GM12878 (cell line): ENCODE data around the gene IDI1. TPM values are rescaled to one million over a fixed set of nuclear protein-coding genes. Genes with fewer than 3 reads are reported as not detected.

ENCODE experiments used
- ATAC-seq: fragments of 200-7000 bp; cut with Tn5 transposase; 3 replicates; pipeline ENCODE4 v1.9.1; 2020; ENCODE audit warnings: mild to moderate bottlenecking, moderate library complexity
- BruUV-seq: library from RNA; stranded (reverse); fragments of 400-500 nt; replicated peaks from 2 replicates; lab custom pipeline; 2021; lab: Mats Ljungman, UMichigan
- CTCF ChIA-PET: fragments of 300-600 bp; sonication (Branson Sonifier 250); formaldehyde crosslinking; extraction: SDS; loops from one replicate; lab custom pipeline; 2021; ENCODE audit warnings: inconsistent platforms; lab: Yijun Ruan, JAX
- POLR2A ChIA-PET: fragments of 350-600 bp; formaldehyde crosslinking; extraction: SDS; loops from one replicate; lab custom pipeline; 2021; ENCODE audit warnings: inconsistent platforms; lab: Charles Lee
- RAD21 ChIA-PET: fragments of 300-600 bp; sonication (Branson Sonifier 250); formaldehyde crosslinking; loops from one replicate; lab custom pipeline; 2023; ENCODE audit warnings: antibody characterized with exemption; ENCODE audit not compliant: unreplicated experiment; lab: Charles Lee
- SMC1A ChIA-PET: fragments of 300-600 bp; sonication (Branson Sonifier 250); formaldehyde crosslinking; loops from one replicate; lab custom pipeline; 2023; ENCODE audit not compliant: unreplicated experiment, uncharacterized antibody; lab: Charles Lee
- DNase-seq: peaks from one replicate; pipeline ENCODE4 v3.0.0-alpha.2; 2011; ENCODE audit warnings: low read depth, low spot score
- FAIRE-seq: peaks from 3 replicates; lab custom pipeline; 2011; peaks lifted over from hg19 to GRCh38; lab: Jason Lieb, UNC
- H2AFZ ChIP-seq: 2 replicates; pipeline ENCODE4 v1.6.0; 2011; ENCODE audit warnings: low read depth, low read length, control low read depth; ENCODE audit not compliant: control insufficient read depth
- H3K27ac ChIP-seq: 2 replicates; pipeline ENCODE4 v1.5.1; 2011; ENCODE audit warnings: control low read depth; ENCODE audit not compliant: control insufficient read depth, insufficient read depth
- H3K27me3 ChIP-seq, 2 experiments: replicated peaks in 1 of 2; 2 replicates each; pipeline versions ENCODE4 v1.6.0 to v1.6.1; 2011; ENCODE audit warnings: low read length in 1 of 2; ENCODE audit not compliant: control insufficient read depth in 2 of 2, insufficient read depth in 2 of 2
- H3K36me3 ChIP-seq, 2 experiments: 2 replicates each; pipeline ENCODE4 v1.5.1; 2011; ENCODE audit warnings: low read length in 1 of 2; ENCODE audit not compliant: control insufficient read depth in 2 of 2, insufficient read depth in 2 of 2
- H3K4me1 ChIP-seq: 2 replicates; pipeline ENCODE4 v1.6.1; 2011; ENCODE audit warnings: mild to moderate bottlenecking, low read length, moderate library complexity, mixed read lengths; ENCODE audit not compliant: control insufficient read depth, insufficient read depth
- H3K4me2 ChIP-seq: 2 replicates; pipeline ENCODE4 v1.6.0; 2011; ENCODE audit warnings: control low read depth; ENCODE audit not compliant: control insufficient read depth, insufficient read depth
- H3K4me3 ChIP-seq: fragments of 200-600 bp; sonication (generic); 2 replicates; pipeline ENCODE4 v1.5.1; 2016
- H3K79me2 ChIP-seq: 2 replicates; pipeline ENCODE4 v1.6.0; 2011; ENCODE audit warnings: low read length; ENCODE audit not compliant: control insufficient read depth, insufficient read depth
- H3K9ac ChIP-seq: 2 replicates; pipeline ENCODE4 v1.8.0; 2011; ENCODE audit warnings: low read length, control low read depth, mixed read lengths; ENCODE audit not compliant: control insufficient read depth, insufficient read depth
- H3K9me3 ChIP-seq: replicated peaks from 3 replicates; pipeline ENCODE4 v1.5.1; 2011; ENCODE audit warnings: mild to moderate bottlenecking, low read length; ENCODE audit not compliant: control insufficient read depth, insufficient read depth
- H4K20me1 ChIP-seq: 2 replicates; pipeline ENCODE4 v1.6.0; 2011; ENCODE audit not compliant: control insufficient read depth, insufficient read depth
- CEBPZ ChIP-seq: fragments of 150-350 bp; IDR thresholded peaks from 2 replicates; pipeline ENCODE4 v1.6.1; 2016; ENCODE audit warnings: low read depth, low read length
- CUX1 ChIP-seq: IDR thresholded peaks from 2 replicates; pipeline ENCODE4 v1.6.1; 2012; ENCODE audit warnings: improper control_type of control experiment, low read depth, low read length; ENCODE audit not compliant: insufficient replicate concordance
- EGR1 ChIP-seq, 2 experiments: IDR thresholded peaks; 1 replicate in 1 of 2; 2 replicates in 1 of 2; pipeline ENCODE4 v1.6.1; 2011 to 2012; ENCODE audit warnings: low read depth in 2 of 2, low read length in 2 of 2, borderline replicate concordance in 1 of 2, mild to moderate bottlenecking in 1 of 2, moderate library complexity in 1 of 2
- IRF5 ChIP-seq: fragments of 450-650 bp; IDR thresholded peaks from 2 replicates; pipeline ENCODE4 v1.6.1; 2017; ENCODE audit warnings: borderline replicate concordance
- NFXL1 ChIP-seq: fragments of 450-650 bp; IDR thresholded peaks from 2 replicates; pipeline ENCODE4 v1.6.1; 2017; ENCODE audit warnings: antibody characterized with exemption, mild to moderate bottlenecking, borderline replicate concordance
- NFYA ChIP-seq: IDR thresholded peaks from 2 replicates; pipeline ENCODE4 v1.6.1; 2011; ENCODE audit warnings: low read depth, mild to moderate bottlenecking, low read length, improper control_type of control experiment, borderline replicate concordance
- NKRF ChIP-seq: fragments of 450-650 bp; conservative IDR thresholded peaks from 2 replicates; pipeline ENCODE4 v1.6.1; 2017; ENCODE audit warnings: mild to moderate bottlenecking, moderate library complexity
- ZBTB33 ChIP-seq: fragments of 450-650 bp; IDR thresholded peaks from 2 replicates; pipeline ENCODE4 v1.6.1; 2017; ENCODE audit warnings: mild to moderate bottlenecking
- ZNF217 ChIP-seq: fragments of 450-650 bp; IDR thresholded peaks from 2 replicates; pipeline ENCODE4 v1.6.1; 2017; ENCODE audit warnings: antibody characterized with exemption, mild to moderate bottlenecking
- WGBS: methylation state at CpG from one replicate; pipeline ENCODE4 v1.1.6; 2016; ENCODE audit warnings: low lambda C conversion rate; ENCODE audit not compliant: insufficient replicate concordance, insufficient coverage; ENCODE audit errors: missing lambda C conversion rate; 5-methylcytosine and 5-hydroxymethylcytosine counted together
- in situ Hi-C: fragments of 300-500 bp; cut with MboI; formaldehyde crosslinking; loops from 9 replicates; pipeline ENCODE4 v1.14.3; 2018; ENCODE audit warnings: mixed read lengths
- intact Hi-C: fragments of 100-400 bp; cut with micrococcal nuclease; formaldehyde crosslinking; loops from one replicate; pipeline ENCODE4 v1.14.2; 2022; ENCODE audit not compliant: unreplicated experiment
- polyA plus RNA-seq, 11 experiments: library from polyadenylated mRNA; depleted of rRNA in 4 of 11; unstranded in 6 of 11; stranded (reverse) in 5 of 11; fragments of >200 nt; fragmentation: Nextera tagmentation in 4 of 11; fragmentation: Illumina TruSeq in 1 of 11; extraction: Ambion mirVana in 4 of 11; extraction: Trizol in 1 of 11; gene quantifications; 1 replicate in 1 of 11; 2 replicates in 10 of 11; pipeline versions ENCODE4 v1.2.1 to v1.2.3, GENCODE V29; 2011 to 2016; ENCODE audit warnings: inconsistent platforms in 2 of 11, missing spikeins in 2 of 11, low read depth in 1 of 11
- total RNA-seq, 4 experiments: library from RNA; depleted of rRNA in 3 of 4; stranded (reverse); fragments of >200 nt in 3 of 4; fragmentation: Illumina TruSeq in 1 of 4; extraction: Trizol in 1 of 4; gene quantifications; 2 replicates each; pipeline versions ENCODE4 v1.2.1 to v1.2.3, GENCODE V29; 2013 to 2021

IDI1 gene
- total and polyA plus RNA-seq, 10 of the 15 experiments (the other 5 are each of a cell fraction or from before 2014, with no cell fraction given), result 85.5 to 223 (median 157) TPM

- DNase-seq (no peak), ATAC-seq (no peak), FAIRE-seq (no peak)
- Histone ChIP-seq H4K20me1 (no peaks in the 10 kb centered on the region), H3K4me2 (no peak overlapping the region), H3K27me3 (no peaks in the 10 kb centered on the region), H2AFZ (no peak overlapping the region), H3K4me3 (no peak overlapping the region), H3K9ac (no peak overlapping the region), H3K4me1 (no peaks in the 10 kb centered on the region), H3K27ac (no peak overlapping the region), H3K36me3 (no peaks in the 10 kb centered on the region), H3K9me3 (no peaks in the 10 kb centered on the region), H3K79me2 (no peaks in the 10 kb centered on the region)
- ChIA-PET SMC1A (interaction anchor here (2.0 kb wide), 1 partner anchor 13 kb away, joined by 5 read pairs; no protein-coding TSS in a partner anchor), RAD21 (no interaction called here), POLR2A (no interaction called here), CTCF (no interaction called here)
- intact Hi-C loops, result no loop called here
- in situ Hi-C loops, result no loop called here
- WGBS, result 96% methylated on average over 6 of the region's 6 CpGs
- BruUV-seq, result no TSS peak
- TF ChIP-seq ZBTB33, result no peak
- no peak for TF ChIP-seq NFYA
- no peak for TF ChIP-seq IRF5
- no peak for TF ChIP-seq CUX1
- no peak for TF ChIP-seq NFXL1
- no peak for TF ChIP-seq EGR1 (IDR thresholded peaks at IDR 0.05; ENCODE audit: borderline replicate concordance in 1 of 2, low read depth in 2 of 2, low read length in 2 of 2)
- TF ChIP-seq CEBPZ, result no peak
- TF ChIP-seq ZNF217, result no peak
- no peak for TF ChIP-seq NKRF
Observed at GRCh38 chr10:1026578-1026977, 22.3 kb downstream of the IDI1 start.
